ENCODE results near the gene CASP8.

The CASP8 gene

GRCh38 chr2:201244829-201245228 is 15.5 kb upstream of the CASP8 start:
- no peak for DNase-seq

- no peak for DNase-seq
These were observed 14.1 kb upstream of the CASP8 start for GRCh38 chr2:201246280-201246679.

- no peak for DNase-seq
These were observed 12.0 kb upstream of the CASP8 start for GRCh38 chr2:201248288-201248844.

GRCh38 chr2:201249889-201250288 is 10.4 kb upstream of the CASP8 start:
- no peak for DNase-seq

GRCh38 chr2:201250741-201251140 is 9.6 kb upstream of the CASP8 start:
- DNase-seq, result no peak

GRCh38 chr2:201254081-201254730 is 6.1 kb upstream of the CASP8 start:
- DNase-seq, result no peak

- no peak for DNase-seq
These were observed 4.8 kb upstream of the CASP8 start for GRCh38 chr2:201255408-201256033.

- no peak for DNase-seq
These were observed 4.3 kb upstream of the CASP8 start for GRCh38 chr2:201256082-201256481.

GRCh38 chr2:201257381-201257955 is 2.9 kb upstream of the CASP8 start:
- peak; percentile 68 for DNase-seq

- DNase-seq, result peak; percentile 88
These were observed 2.2 kb upstream of the CASP8 start for GRCh38 chr2:201257956-201258665.

- DNase-seq, result no peak
These were observed 1.4 kb upstream of the CASP8 start for GRCh38 chr2:201258666-201259615.

GRCh38 chr2:201261471-201261870 is 1.1 kb downstream of the CASP8 start:
- DNase-seq, result peak; percentile 74

GRCh38 chr2:201261906-201262305 is 1.6 kb downstream of the CASP8 start:
- no peak for DNase-seq

GRCh38 chr2:201262718-201263117 is 2.4 kb downstream of the CASP8 start:
- no peak for DNase-seq

GRCh38 chr2:201263779-201264178 is 3.4 kb downstream of the CASP8 start:
- no peak for DNase-seq

GRCh38 chr2:201264472-201265173 is 4.3 kb downstream of the CASP8 start:
- no peak for DNase-seq

- DNase-seq, result no peak
These were observed 6.3 kb downstream of the CASP8 start for GRCh38 chr2:201266629-201267028.

GRCh38 chr2:201267278-201268030 is 7.1 kb downstream of the CASP8 start:
- no peak for DNase-seq

- no peak for DNase-seq
These were observed 9.4 kb downstream of the CASP8 start for GRCh38 chr2:201269764-201270163.

GRCh38 chr2:201270293-201271001 is 10.1 kb downstream of the CASP8 start:
- no peak for DNase-seq
